MM.1S (cell line): Measurements from ENCODE around the gene COL24A1.

ENCODE experiments used
- DNase-seq: peaks from one replicate; pipeline ENCODE4 v3.0.0-alpha.2; 2015
- H2AFZ ChIP-seq: fragments of 300-600 bp; sonication (generic); 2 replicates; pipeline ENCODE4 v1.6.0; 2016; ENCODE audit warnings: antibody characterized with exemption, low read length
- H3F3A ChIP-seq: fragments of 300-600 bp; sonication (generic); 2 replicates; pipeline ENCODE4 v1.6.1; 2016; ENCODE audit warnings: mild to moderate bottlenecking, antibody characterized with exemption, low read length, moderate library complexity, mixed read lengths; ENCODE audit not compliant: insufficient read depth
- H3K27ac ChIP-seq: fragments of 300-600 bp; sonication (generic); 2 replicates; pipeline ENCODE4 v1.5.1; 2016; ENCODE audit warnings: mild to moderate bottlenecking, low read length
- H3K27me3 ChIP-seq: fragments of 300-600 bp; sonication (generic); replicated peaks from 2 replicates; pipeline ENCODE4 v1.6.0; 2016; ENCODE audit warnings: low read length; ENCODE audit not compliant: insufficient read depth
- H3K36me3 ChIP-seq: fragments of 300-600 bp; sonication (generic); replicated peaks from 2 replicates; pipeline ENCODE4 v1.6.1; 2016; ENCODE audit warnings: mild to moderate bottlenecking, low read length, mixed read lengths; ENCODE audit not compliant: insufficient read depth
- H3K4me1 ChIP-seq: fragments of 300-600 bp; sonication (generic); 2 replicates; pipeline ENCODE4 v1.6.1; 2016; ENCODE audit warnings: low read length, mixed read lengths
- H3K4me2 ChIP-seq: fragments of 300-600 bp; sonication (generic); 2 replicates; pipeline ENCODE4 v1.6.0; 2016; ENCODE audit warnings: low read depth, low read length
- H3K4me3 ChIP-seq: fragments of 300-600 bp; sonication (generic); 2 replicates; pipeline ENCODE4 v1.5.1; 2016; ENCODE audit warnings: low read length, mixed read lengths
- H3K79me2 ChIP-seq: fragments of 300-600 bp; sonication (generic); 2 replicates; pipeline ENCODE4 v1.6.1; 2016; ENCODE audit warnings: mixed run types, low read length, mixed read lengths
- H3K9ac ChIP-seq: fragments of 300-600 bp; sonication (generic); 2 replicates; pipeline ENCODE4 v1.6.1; 2016; ENCODE audit warnings: low read length, mixed read lengths
- H3K9me2 ChIP-seq: fragments of 300-600 bp; sonication (generic); replicated peaks from 2 replicates; pipeline ENCODE4 v1.6.1; 2016; ENCODE audit warnings: mild to moderate bottlenecking, low read length, mixed read lengths; ENCODE audit not compliant: insufficient read depth
- H3K9me3 ChIP-seq: fragments of 300-600 bp; sonication (generic); replicated peaks from 2 replicates; pipeline ENCODE4 v1.6.1; 2016; ENCODE audit warnings: mild to moderate bottlenecking, low read length, mixed read lengths; ENCODE audit not compliant: insufficient read depth
- H4K20me1 ChIP-seq: fragments of 300-600 bp; sonication (generic); 2 replicates; pipeline ENCODE4 v1.6.1; 2016; ENCODE audit warnings: mild to moderate bottlenecking, low read length, moderate library complexity, mixed read lengths; ENCODE audit not compliant: insufficient read depth
- EZH2 ChIP-seq: fragments of 300-600 bp; sonication (generic); optimal IDR thresholded peaks from 2 replicates; pipeline ENCODE3; 2017; ENCODE audit warnings: low read depth, mild to moderate bottlenecking, antibody characterized with exemption, low read length, mixed read lengths
- EZH2phosphoT487 ChIP-seq: fragments of 300-600 bp; sonication (generic); IDR thresholded peaks from 2 replicates; pipeline ENCODE4 v1.6.1; 2018; ENCODE audit warnings: antibody characterized with exemption, low read length
- TF ChIP-seq, protein P1 (sequence below): fragments of 300-600 bp; sonication (generic); IDR thresholded peaks from 2 replicates; pipeline ENCODE4 v1.5.1; 2016; ENCODE audit warnings: antibody characterized with exemption, low read length, mixed read lengths

COL24A1 gene

DNA sequence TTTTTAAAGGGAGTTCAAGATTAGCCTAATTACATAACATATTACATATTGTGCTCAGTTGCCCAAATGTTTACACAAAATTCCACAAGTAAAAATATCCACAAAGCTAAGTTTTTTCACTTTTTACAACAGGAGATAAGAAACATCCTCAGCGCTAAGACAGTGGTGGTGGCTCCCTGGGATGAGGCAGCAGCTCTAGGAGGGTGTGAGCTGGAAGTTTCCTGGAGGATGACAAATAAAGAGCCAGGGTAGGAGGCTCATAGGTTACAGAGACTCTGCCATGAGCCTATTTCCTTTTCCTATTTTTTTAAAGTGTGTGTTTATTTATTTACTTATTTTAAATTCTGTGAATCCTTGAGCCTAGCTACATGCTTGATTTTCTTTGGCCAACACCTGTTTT, 91.7 kb downstream of the COL24A1 start:
- no peak for DNase-seq

DNA sequence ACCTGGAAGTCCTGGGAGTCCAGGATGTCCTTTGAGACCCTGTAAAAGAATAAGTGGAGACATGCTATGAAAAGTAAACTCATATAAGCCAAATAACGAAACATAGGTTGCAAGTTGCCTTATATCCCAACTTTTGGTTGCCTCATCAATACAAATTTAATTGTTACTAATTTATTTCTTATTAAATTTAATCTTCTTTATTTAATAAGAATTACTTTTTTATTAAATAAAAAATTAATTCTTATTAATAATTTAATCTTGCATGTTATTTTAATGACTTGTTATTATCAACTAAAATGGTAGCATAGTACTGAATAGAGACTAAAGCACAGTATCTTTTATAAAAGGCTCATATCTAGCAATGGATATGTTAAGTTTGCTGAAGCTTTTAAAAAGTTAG, 92.9 kb downstream of the COL24A1 start:
- Histone ChIP-seq H3K27ac (no peak overlapping the region), H2AFZ (no peak overlapping the region), H3K4me3 (no peak overlapping the region), H3K4me1 (peaks cover 6% of the 10 kb centered on the region), H3K36me3 (no peaks in the 10 kb centered on the region), H3K27me3 (no peaks in the 10 kb centered on the region), H3K9me2 (no peaks in the 10 kb centered on the region), H3K9me3 (no peaks in the 10 kb centered on the region; the same call in 1 of the 2 replicates), H3K9ac (no peak overlapping the region), H4K20me1 (no peaks in the 10 kb centered on the region), H3K4me2 (no peak overlapping the region), H3F3A (no peaks in the 10 kb centered on the region), H3K79me2 (no peaks in the 10 kb centered on the region)
- DNase-seq, result no peak
- no peak for TF ChIP-seq EZH2phosphoT487
- TF ChIP-seq EZH2, result no peak
- TF ChIP-seq, protein P1, sequence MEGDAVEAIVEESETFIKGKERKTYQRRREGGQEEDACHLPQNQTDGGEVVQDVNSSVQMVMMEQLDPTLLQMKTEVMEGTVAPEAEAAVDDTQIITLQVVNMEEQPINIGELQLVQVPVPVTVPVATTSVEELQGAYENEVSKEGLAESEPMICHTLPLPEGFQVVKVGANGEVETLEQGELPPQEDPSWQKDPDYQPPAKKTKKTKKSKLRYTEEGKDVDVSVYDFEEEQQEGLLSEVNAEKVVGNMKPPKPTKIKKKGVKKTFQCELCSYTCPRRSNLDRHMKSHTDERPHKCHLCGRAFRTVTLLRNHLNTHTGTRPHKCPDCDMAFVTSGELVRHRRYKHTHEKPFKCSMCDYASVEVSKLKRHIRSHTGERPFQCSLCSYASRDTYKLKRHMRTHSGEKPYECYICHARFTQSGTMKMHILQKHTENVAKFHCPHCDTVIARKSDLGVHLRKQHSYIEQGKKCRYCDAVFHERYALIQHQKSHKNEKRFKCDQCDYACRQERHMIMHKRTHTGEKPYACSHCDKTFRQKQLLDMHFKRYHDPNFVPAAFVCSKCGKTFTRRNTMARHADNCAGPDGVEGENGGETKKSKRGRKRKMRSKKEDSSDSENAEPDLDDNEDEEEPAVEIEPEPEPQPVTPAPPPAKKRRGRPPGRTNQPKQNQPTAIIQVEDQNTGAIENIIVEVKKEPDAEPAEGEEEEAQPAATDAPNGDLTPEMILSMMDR, result no peak

More for the DNA sequence above, 91.7 kb downstream of the COL24A1 start:
- Histone ChIP-seq H2AFZ (no peak overlapping the region), H3K9ac (no peak overlapping the region), H4K20me1 (no peaks in the 10 kb centered on the region), H3K27ac (no peak overlapping the region), H3K9me3 (no peaks in the 10 kb centered on the region; the same call in 1 of the 2 replicates), H3K4me1 (peaks cover 6% of the 10 kb centered on the region), H3K9me2 (no peaks in the 10 kb centered on the region), H3K36me3 (no peaks in the 10 kb centered on the region), H3F3A (no peaks in the 10 kb centered on the region), H3K79me2 (no peaks in the 10 kb centered on the region), H3K27me3 (no peaks in the 10 kb centered on the region), H3K4me2 (no peak overlapping the region), H3K4me3 (no peak overlapping the region)
- TF ChIP-seq EZH2 (no peak), EZH2phosphoT487 (no peak)
- TF ChIP-seq, protein P1, result no peak

DNA sequence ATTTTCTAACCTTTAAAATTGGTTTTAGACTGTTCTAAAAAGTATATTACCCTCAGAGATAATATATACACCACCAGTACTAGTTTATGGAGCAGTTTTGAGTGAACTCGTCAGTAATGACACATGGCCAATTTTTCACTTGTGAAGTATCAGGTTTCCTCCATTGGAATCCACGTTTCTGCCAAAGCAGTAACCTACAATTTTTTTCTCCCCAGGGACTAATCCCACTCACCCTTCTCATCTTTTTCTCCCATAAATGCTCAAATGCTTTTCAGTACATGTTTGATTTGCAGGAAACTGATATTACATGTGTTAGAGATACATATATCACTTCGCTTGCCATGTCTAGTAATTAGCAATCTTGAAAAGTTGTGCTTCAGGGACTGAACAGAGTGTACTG, 94.1 kb downstream of the COL24A1 start:
- Histone ChIP-seq H3K9me2 (no peaks in the 10 kb centered on the region; the same call in 1 of the 2 replicates), H3K27ac (no peak overlapping the region), H3K9ac (no peak overlapping the region), H3K79me2 (no peaks in the 10 kb centered on the region), H3F3A (no peaks in the 10 kb centered on the region), H3K4me2 (no peak overlapping the region), H3K4me1 (peaks cover 6% of the 10 kb centered on the region), H3K36me3 (no peaks in the 10 kb centered on the region), H3K9me3 (no peaks in the 10 kb centered on the region), H2AFZ (no peak overlapping the region), H3K4me3 (no peak overlapping the region), H4K20me1 (no peaks in the 10 kb centered on the region), H3K27me3 (no peaks in the 10 kb centered on the region)
- TF ChIP-seq EZH2phosphoT487 (no peak), EZH2 (no peak)
- TF ChIP-seq, protein P1, result no peak
- no peak for DNase-seq
